ENCODE measurements around the gene EDN2.

The EDN2 gene

GRCh38 chr1:41482001-41482765 is 2.3 kb downstream of the EDN2 start:
- DNase-seq = no peak

- no peak for DNase-seq
These were observed 3.2 kb downstream of the EDN2 start for GRCh38 chr1:41481109-41481775.

- no peak for DNase-seq
These were observed 4.0 kb downstream of the EDN2 start for GRCh38 chr1:41480204-41481108.

GRCh38 chr1:41479808-41480160 is 4.7 kb downstream of the EDN2 start:
- no peak for DNase-seq

- DNase-seq = no peak
These were observed 5.3 kb downstream of the EDN2 start for GRCh38 chr1:41479000-41479807.

- no peak for DNase-seq
These were observed 6.2 kb downstream of the EDN2 start for GRCh38 chr1:41478118-41478748.

GRCh38 chr1:41476807-41477361 is 7.6 kb downstream of the EDN2 start:
- no peak for DNase-seq

GRCh38 chr1:41475859-41476567 is 8.5 kb downstream of the EDN2 start:
- DNase-seq = no peak

- no peak for DNase-seq
These were observed 9.1 kb downstream of the EDN2 start for GRCh38 chr1:41475346-41475745.

- no peak for DNase-seq
These were observed 9.8 kb downstream of the EDN2 start for GRCh38 chr1:41474490-41475271.

GRCh38 chr1:41473738-41474362 is 10.6 kb downstream of the EDN2 start:
- DNase-seq = no peak

GRCh38 chr1:41471658-41472057 is 12.8 kb downstream of the EDN2 start:
- no peak for DNase-seq

- no peak for DNase-seq
These were observed 14.8 kb downstream of the EDN2 start for GRCh38 chr1:41469706-41470105.

- DNase-seq = no peak
These were observed 16.2 kb downstream of the EDN2 start for GRCh38 chr1:41468122-41468762.

GRCh38 chr1:41467673-41468072 is 16.8 kb downstream of the EDN2 start:
- DNase-seq = no peak

GRCh38 chr1:41466146-41466545 is 18.3 kb downstream of the EDN2 start:
- no peak for DNase-seq

- no peak for DNase-seq
These were observed 18.7 kb downstream of the EDN2 start for GRCh38 chr1:41465741-41466140.

GRCh38 chr1:41464885-41465284 is 19.6 kb downstream of the EDN2 start:
- DNase-seq = no peak

GRCh38 chr1:41463516-41463915 is 21.0 kb downstream of the EDN2 start:
- DNase-seq = no peak

GRCh38 chr1:41462680-41463004 is 21.8 kb downstream of the EDN2 start:
- DNase-seq = no peak

Measured in stimulated activated CD4-positive, alpha-beta T cell treated with anti-CD3 and anti-CD28 coated beads, Interleukin-15, amount 100 ng/mL, for 24 hours (primary cell).